ENCODE results near the gene DOK6.
A peak's percentile ranks its signal among the peaks of the same experiment; 100 is the strongest.

GRCh38 chr18:69558052-69558451 lies 157.4 kb downstream of the DOK6 start:
- no peak for TF ChIP-seq NRF1 (conservative IDR thresholded peaks at IDR 0.05 in 1 of 2, IDR thresholded peaks at IDR 0.05 in 1 of 2)
- TF ChIP-seq ZFP30 (CRISPR knock-in tag; IDR thresholded peaks at IDR 0.05; ENCODE audit: borderline replicate concordance): no peak
- TF ChIP-seq EP400 (IDR thresholded peaks at IDR 0.05): no peak
- no peak for TF ChIP-seq CTCF (IDR thresholded peaks at IDR 0.05 in 2 of 3, conservative IDR thresholded peaks at IDR 0.05 in 1 of 3; ENCODE audit: insufficient read depth in 2 of 3, low read depth in 1 of 3, low read length in 3 of 3)
- TF ChIP-seq CBX1 (IDR thresholded peaks at IDR 0.05; ENCODE audit: low read depth): no peak
- TF ChIP-seq MAFG (tag; conservative IDR thresholded peaks at IDR 0.05): 0 out of 2 replicates have a peak, but pooled peaks have one; percentile 16
- TF ChIP-seq TCF7 (IDR thresholded peaks at IDR 0.05; ENCODE audit: borderline replicate concordance): no peak
- TF ChIP-seq ZNF79 (CRISPR knock-in tag; IDR thresholded peaks at IDR 0.05; ENCODE audit: low read depth): no peak
- no peak for TF ChIP-seq GATAD2A (IDR thresholded peaks at IDR 0.05)
- TF ChIP-seq NFXL1 (CRISPR knock-in tag; IDR thresholded peaks at IDR 0.05): no peak
- no peak for TF ChIP-seq GABPA (tag; conservative IDR thresholded peaks at IDR 0.05; ENCODE audit: low read depth)
